ENCODE measurements around the gene COASY.
"Not testable (repeated sequence)": the region's sequence is repeated elsewhere in the genome, so short reads cannot be mapped to it uniquely, and the experiment has no call there.

The COASY gene

DNA sequence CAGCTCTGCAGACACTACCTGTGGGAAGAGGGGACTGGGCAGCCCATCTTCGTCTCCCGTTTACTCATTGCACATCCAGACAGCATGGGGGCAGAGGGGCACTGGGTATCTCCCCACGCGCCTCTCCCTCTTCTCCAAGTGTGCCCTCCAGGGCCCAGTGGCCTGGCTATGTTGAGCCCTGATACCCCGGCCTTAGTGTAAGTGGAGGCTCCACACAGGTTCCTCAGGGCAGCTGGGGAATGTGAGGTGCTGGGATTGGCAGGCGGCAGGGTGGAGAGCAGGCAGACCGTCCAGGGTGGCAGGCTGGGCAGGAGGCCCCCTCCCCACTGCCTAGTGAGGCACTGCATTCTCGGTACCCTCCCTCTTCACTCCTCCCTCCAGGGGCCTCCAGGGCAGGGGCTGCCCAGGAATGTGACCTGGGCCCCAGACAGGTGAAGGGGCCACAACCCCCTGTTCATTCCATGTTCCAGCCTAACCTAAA lies 39.1 kb upstream of the COASY start:
- Mint-ChIP-seq H3K9me3 (no peaks in the 10 kb centered on the region), H3K36me3 (no peaks in the 10 kb centered on the region), H3K4me3 (no peak overlapping the region), H3K27ac (no peak overlapping the region), H3K4me1 (peaks cover 22% of the 10 kb centered on the region)
- no peak for DNase-seq (ENCODE audit: low spot score in 2 of 2)
- ATAC-seq = no peak

DNA sequence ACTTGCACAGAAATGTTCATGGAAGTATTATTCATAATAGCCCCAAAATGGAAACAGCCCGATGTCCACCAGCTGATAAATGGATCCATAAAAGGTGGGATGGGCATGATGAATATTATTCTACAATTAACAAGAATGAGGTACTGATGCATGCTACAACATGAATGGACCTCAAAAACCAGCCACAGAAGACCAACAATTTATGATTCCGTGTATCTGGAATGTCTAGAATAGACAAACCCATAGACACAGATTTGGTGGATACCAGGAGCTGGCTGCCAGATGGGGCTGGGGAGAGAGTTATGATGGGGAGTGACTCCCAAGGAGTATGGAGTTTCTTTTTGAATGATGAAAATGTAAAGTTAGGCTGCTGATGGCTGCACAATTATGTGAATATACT lies 36.7 kb upstream of the COASY start:
- ATAC-seq (no peak), DNase-seq (ENCODE audit: low spot score in 2 of 2) (no peak)
- no peak overlapping the region for H3K4me3 Mint-ChIP-seq
- peaks cover 31% of the 10 kb centered on the region for H3K4me1 Mint-ChIP-seq
- no peaks in the 10 kb centered on the region for H3K36me3 Mint-ChIP-seq
- H3K27ac Mint-ChIP-seq = no peak overlapping the region
- no peaks in the 10 kb centered on the region for H3K9me3 Mint-ChIP-seq

- peaks cover 37% of the 10 kb centered on the region for H3K4me1 Mint-ChIP-seq
- no peak for ATAC-seq
- no peaks in the 10 kb centered on the region for H3K36me3 Mint-ChIP-seq
- no peak overlapping the region for H3K4me3 Mint-ChIP-seq
- no peaks in the 10 kb centered on the region for H3K9me3 Mint-ChIP-seq
- DNase-seq (ENCODE audit: low spot score in 2 of 2) = no peak
- no peak overlapping the region for H3K27ac Mint-ChIP-seq
These were observed 35.9 kb upstream of the COASY start for GRCh38 chr17:42526031-42526444.

DNA sequence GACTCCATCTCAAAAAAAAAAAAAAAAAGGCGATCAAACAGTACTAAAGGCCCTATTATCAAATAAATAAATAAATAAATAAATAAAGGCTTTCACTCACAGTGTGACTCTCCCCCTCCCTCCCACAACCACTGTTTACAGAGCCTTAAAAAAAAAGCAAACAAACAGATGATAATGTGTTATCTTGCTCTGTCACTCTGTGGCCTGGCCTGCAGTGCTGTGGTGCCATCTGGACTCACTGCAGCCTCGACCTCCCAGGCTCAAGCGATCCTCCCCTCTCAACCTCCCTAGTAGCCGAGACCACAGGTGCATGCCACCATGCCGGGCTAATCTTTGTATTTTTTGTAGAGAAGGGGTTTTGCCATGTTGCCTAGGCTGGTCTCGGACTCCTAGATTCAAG lies 34.0 kb upstream of the COASY start:
- no peak overlapping the region for H3K27ac Mint-ChIP-seq
- H3K4me1 Mint-ChIP-seq = peaks cover 37% of the 10 kb centered on the region
- no peaks in the 10 kb centered on the region for H3K9me3 Mint-ChIP-seq
- no peak for DNase-seq (ENCODE audit: low spot score in 2 of 2)
- no peak overlapping the region for H3K4me3 Mint-ChIP-seq
- no peaks in the 10 kb centered on the region for H3K36me3 Mint-ChIP-seq
- no peak for ATAC-seq

GRCh38 chr17:42529061-42529460 lies 32.9 kb upstream of the COASY start:
- Mint-ChIP-seq H3K4me1 (peaks cover 37% of the 10 kb centered on the region), H3K36me3 (no peaks in the 10 kb centered on the region), H3K27ac (no peak overlapping the region), H3K9me3 (no peaks in the 10 kb centered on the region), H3K4me3 (no peak overlapping the region)
- DNase-seq (ENCODE audit: low spot score in 2 of 2) (no peak), ATAC-seq (no peak)

GRCh38 chr17:42530952-42531454 lies 30.9 kb upstream of the COASY start:
- Mint-ChIP-seq H3K4me1 (peaks cover 40% of the 10 kb centered on the region), H3K27ac (no peak overlapping the region)

DNA sequence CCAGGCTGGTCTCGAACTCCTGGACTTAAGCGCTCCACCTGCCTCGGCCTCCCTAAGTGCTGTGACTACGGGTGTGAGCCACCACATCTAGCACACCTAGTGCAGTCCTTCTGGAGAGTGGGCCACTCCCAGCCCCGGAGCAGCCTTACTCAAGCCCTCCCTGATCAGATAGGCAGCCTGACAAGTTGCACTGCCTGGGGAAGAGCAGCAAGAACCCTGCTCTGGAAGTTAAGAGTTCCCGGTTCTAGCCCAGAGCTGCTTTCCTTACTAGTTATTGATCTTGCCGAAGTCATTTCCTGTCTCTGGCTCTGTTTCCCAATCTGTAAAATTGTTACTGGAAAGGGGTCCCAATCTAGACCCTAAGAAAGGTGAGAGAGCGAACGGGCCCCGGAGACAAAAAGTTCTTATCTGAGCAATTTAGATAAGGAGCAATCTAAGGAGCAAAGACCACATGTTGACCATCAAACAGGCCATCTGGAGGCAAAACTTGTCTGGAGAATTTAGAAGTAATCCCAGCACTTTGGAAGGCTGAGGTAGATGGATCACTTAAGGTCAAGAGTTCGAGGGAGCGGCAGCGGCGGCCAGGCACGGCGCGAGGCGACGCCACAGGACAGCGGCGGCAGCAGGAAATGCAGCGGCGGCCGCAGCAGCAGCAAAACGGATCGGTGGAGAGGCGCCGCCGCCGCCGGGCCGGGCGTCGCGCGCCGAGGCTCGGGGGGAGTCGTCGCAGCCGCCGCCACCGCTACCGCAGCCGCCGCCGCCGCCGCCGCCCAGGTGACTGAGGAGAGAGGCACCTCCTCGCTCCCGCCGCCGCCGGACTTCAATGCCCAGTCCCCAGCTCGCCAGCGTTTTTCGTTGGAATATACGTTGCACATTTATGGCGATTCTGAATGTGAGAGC lies 30.2 kb upstream of the COASY start:
- no peaks in the 10 kb centered on the region for H3K9me3 Mint-ChIP-seq
- H3K4me1 Mint-ChIP-seq = peaks cover 42% of the 10 kb centered on the region
- peak overlapping the region; percentile 67 for H3K4me3 Mint-ChIP-seq
- H3K27ac Mint-ChIP-seq = no peak overlapping the region
- peak; percentile 45 for ATAC-seq
- no peaks in the 10 kb centered on the region for H3K36me3 Mint-ChIP-seq
- DNase-seq (ENCODE audit: low spot score in 2 of 2) = peak; percentile 45 to 63

More at GRCh38 chr17:42530952-42531454, 30.9 kb upstream of the COASY start:
- no peak for ATAC-seq
- Mint-ChIP-seq H3K9me3 (no peaks in the 10 kb centered on the region), H3K4me3 (peak overlapping the region; percentile 67), H3K36me3 (no peaks in the 10 kb centered on the region)
- no peak for DNase-seq (ENCODE audit: low spot score in 2 of 2)

DNA sequence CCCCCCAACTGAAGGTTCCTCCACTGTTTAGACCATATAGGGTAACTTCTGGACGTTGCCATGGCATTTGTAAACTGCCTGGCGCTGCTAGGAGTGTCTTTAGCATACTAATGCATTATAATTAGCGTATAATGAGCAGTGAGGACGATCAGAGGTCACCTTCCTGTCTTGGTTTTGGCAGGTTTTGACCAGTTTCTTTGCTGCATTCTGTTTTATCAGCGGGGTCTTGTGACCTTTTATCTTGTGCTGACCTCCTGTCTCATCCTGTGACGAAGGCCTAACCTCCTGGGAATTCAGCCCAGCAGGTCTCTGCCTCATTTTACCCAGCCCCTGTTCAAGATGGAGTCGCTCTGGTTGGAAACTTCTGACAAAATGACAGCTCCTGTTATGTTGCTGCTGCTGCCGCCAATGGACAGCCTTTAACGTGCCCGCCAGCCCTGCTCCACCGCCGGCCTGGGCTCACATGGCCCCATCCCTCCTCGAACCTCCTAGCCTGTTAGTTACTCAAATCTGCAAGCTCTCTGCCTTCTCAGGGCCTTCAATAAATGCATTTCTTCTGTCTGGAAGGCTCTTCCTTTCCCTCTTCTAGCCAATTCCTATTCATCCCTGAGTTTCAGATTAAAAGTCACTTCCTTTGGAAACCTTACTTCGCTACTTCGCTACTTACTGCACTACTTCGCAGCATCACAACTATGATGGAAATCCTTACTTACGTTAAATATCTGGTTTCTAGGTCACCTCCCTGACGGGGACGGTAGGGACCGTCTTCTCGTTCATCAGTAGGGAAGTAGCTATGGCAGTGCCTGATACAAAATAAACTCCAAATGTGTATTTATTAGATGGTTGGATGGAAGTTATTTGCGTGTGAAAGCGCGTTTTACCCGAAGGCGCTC lies 26.5 kb upstream of the COASY start:
- DNase-seq (ENCODE audit: low spot score in 2 of 2) (no peak), ATAC-seq (peak; percentile 1)
- H3K36me3 Mint-ChIP-seq = peaks cover 22% of the 10 kb centered on the region
- peak overlapping the region; percentile 75 for H3K4me3 Mint-ChIP-seq
- peak overlapping the region; percentile 91 for H3K27ac Mint-ChIP-seq
- H3K4me1 Mint-ChIP-seq = peaks cover 45% of the 10 kb centered on the region
- H3K9me3 Mint-ChIP-seq = no peaks in the 10 kb centered on the region

- peak; percentile 95 for ATAC-seq
- Mint-ChIP-seq H3K9me3 (no peaks in the 10 kb centered on the region), H3K36me3 (peaks cover 24% of the 10 kb centered on the region), H3K4me3 (peak within 1 kb of the TSS; percentile 75), H3K27ac (peak within 1 kb of the TSS; percentile 91), H3K4me1 (peaks cover 45% of the 10 kb centered on the region)
- peak; percentile 76 to 94 for DNase-seq (ENCODE audit: low spot score in 2 of 2)
These were observed 25.9 kb upstream of the COASY start, which contains the start of gene NAGLU for GRCh38 chr17:42536048-42536371. Gene NAGLU, plus strand, starts transcription at chr17:42536241. Its CDS starts 32 bp downstream, at chr17:42536273.

GRCh38 chr17:42536372-42537155 lies 25.4 kb upstream of the COASY start:
- Mint-ChIP-seq H3K4me3 (peak overlapping the region; percentile 75), H3K4me1 (peaks cover 45% of the 10 kb centered on the region), H3K27ac (peak overlapping the region; percentile 61), H3K36me3 (peaks cover 24% of the 10 kb centered on the region), H3K9me3 (no peaks in the 10 kb centered on the region)
- DNase-seq (ENCODE audit: low spot score in 2 of 2) = peak; percentile 63 to 88
- peak; percentile 86 for ATAC-seq

DNA sequence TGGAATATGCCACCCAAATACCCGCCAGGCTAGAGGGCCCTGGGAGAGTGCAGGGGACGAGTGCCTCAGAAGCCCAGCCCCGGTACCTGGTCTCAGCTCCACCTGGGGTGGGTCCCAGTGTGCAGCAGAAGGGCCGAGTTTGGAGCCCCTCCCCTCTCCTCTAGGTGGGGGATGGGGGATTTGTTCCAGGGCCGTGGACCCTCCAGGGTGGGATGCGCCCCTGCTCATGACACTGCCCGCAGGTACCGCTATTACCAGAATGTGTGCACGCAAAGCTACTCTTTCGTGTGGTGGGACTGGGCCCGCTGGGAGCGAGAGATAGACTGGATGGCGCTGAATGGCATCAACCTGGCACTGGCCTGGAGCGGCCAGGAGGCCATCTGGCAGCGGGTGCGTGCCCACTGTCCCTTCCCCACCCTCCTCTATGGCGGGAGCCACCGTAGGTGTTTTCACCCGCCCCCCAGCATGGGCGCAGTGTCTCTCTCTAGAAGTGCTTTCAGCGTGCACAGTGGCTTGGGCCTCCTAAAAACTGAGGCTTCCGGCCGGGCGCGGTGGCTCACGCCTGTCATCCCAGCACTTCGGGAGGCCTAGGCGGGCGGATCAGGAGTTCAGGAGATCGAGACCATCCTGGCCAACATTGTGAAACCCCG lies 24.7 kb upstream of the COASY start:
- peaks cover 24% of the 10 kb centered on the region for H3K36me3 Mint-ChIP-seq
- no peak for ATAC-seq
- H3K4me3 Mint-ChIP-seq = peak overlapping the region; percentile 75
- H3K4me1 Mint-ChIP-seq = peaks cover 43% of the 10 kb centered on the region
- H3K27ac Mint-ChIP-seq = peak overlapping the region; percentile 61
- no peak for DNase-seq (ENCODE audit: low spot score in 2 of 2)
- H3K9me3 Mint-ChIP-seq = no peaks in the 10 kb centered on the region

GRCh38 chr17:42537826-42538451 lies 24.0 kb upstream of the COASY start:
- ATAC-seq (no peak), DNase-seq (ENCODE audit: low spot score in 2 of 2) (no peak)
- H3K4me3 Mint-ChIP-seq = peak overlapping the region; percentile 75
- H3K4me1 Mint-ChIP-seq = peaks cover 43% of the 10 kb centered on the region
- no peaks in the 10 kb centered on the region for H3K9me3 Mint-ChIP-seq
- peaks cover 24% of the 10 kb centered on the region for H3K36me3 Mint-ChIP-seq
- H3K27ac Mint-ChIP-seq = no peak overlapping the region

DNA sequence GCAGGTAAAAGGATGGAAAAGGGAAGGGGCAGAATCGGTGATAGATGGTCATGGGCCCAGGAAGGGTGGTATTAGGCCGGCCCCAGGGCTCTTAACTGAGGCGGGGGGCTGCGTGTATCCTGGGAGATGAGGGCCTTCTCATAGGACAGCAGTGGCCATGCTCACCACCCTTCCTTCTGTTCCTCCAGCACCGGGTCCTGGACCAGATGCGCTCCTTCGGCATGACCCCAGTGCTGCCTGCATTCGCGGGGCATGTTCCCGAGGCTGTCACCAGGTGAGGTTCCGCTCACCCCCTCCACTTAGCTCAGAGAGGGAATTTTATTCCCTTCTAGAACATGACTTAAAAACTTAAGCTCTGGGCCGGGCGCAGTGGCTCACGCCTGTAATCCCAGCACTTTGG lies 23.5 kb upstream of the COASY start:
- peaks cover 24% of the 10 kb centered on the region for H3K36me3 Mint-ChIP-seq
- ATAC-seq = no peak
- no peak for DNase-seq (ENCODE audit: low spot score in 2 of 2)
- peaks cover 43% of the 10 kb centered on the region for H3K4me1 Mint-ChIP-seq
- no peak overlapping the region for H3K27ac Mint-ChIP-seq
- H3K4me3 Mint-ChIP-seq = peak overlapping the region; percentile 75
- H3K9me3 Mint-ChIP-seq = no peaks in the 10 kb centered on the region

DNA sequence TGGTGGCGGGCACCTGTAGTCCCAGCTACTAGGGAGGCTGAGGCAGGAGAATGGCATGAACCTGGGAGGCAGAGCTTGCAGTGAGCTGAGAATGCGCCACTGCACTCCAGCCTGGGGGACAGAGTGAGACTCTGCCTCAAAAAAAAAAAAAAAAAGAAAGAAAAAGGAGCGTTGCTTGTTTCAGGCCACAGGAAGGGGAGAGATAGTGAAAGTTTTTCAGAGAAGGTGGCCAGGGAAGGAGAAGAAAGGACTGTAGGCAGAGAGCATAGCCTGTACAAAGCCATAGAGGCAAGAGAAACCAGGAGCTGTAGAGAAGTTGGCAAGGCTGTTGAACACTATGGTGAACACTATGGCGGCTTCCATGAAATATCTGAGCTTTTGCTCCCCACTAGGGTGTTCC lies 21.4 kb upstream of the COASY start:
- not testable (repeated sequence) for H3K4me3 Mint-ChIP-seq, H3K27ac Mint-ChIP-seq

More for the DNA sequence above, 21.4 kb upstream of the COASY start:
- not testable (repeated sequence) for H3K9me3 Mint-ChIP-seq; DNase-seq (ENCODE audit: low spot score in 2 of 2); ATAC-seq
- H3K4me1 Mint-ChIP-seq = peaks cover 40% of the 10 kb centered on the region
- peaks cover 24% of the 10 kb centered on the region for H3K36me3 Mint-ChIP-seq

All from stimulated activated effector memory CD8-positive, alpha-beta T cell treated with anti-CD3 and anti-CD28 coated beads, Interleukin-12 subunit alpha, Interleukin-12 subunit beta, amount 100 ng/mL, for 72 hours (primary cell).